Activated CD8-positive, alpha-beta memory T cell treated with anti-CD3 and anti-CD28 coated beads, Interleukin-2, amount 50 U/mL, for 1 hour (primary cell): ENCODE results near the gene LDLRAD2.

Source experiments
- DNase-seq: peaks from one replicate; pipeline ENCODE4 v3.0.0-alpha.2; 2020; ENCODE audit errors: extremely low read depth

LDLRAD2 gene

DNA sequence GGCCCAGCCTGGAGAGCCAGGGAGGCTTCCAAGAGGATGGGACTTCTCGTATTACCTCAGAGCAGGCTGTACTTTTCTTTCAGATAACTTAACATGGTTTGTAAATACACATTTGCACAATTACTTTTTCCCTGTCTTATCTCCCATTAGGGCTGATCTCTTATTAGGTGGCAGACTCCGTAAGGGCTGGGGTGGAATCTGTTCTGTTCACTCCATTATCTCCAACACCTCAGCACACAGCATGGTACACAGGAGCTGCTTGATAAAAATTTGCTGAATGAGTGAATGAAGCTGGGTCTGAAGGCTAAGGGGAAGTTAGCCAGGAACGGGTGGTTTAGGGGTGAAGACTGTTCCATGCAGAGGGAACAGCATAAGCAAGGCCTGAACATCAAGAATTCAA is 48.9 kb downstream of the LDLRAD2 start:
- DNase-seq = no peak

DNA sequence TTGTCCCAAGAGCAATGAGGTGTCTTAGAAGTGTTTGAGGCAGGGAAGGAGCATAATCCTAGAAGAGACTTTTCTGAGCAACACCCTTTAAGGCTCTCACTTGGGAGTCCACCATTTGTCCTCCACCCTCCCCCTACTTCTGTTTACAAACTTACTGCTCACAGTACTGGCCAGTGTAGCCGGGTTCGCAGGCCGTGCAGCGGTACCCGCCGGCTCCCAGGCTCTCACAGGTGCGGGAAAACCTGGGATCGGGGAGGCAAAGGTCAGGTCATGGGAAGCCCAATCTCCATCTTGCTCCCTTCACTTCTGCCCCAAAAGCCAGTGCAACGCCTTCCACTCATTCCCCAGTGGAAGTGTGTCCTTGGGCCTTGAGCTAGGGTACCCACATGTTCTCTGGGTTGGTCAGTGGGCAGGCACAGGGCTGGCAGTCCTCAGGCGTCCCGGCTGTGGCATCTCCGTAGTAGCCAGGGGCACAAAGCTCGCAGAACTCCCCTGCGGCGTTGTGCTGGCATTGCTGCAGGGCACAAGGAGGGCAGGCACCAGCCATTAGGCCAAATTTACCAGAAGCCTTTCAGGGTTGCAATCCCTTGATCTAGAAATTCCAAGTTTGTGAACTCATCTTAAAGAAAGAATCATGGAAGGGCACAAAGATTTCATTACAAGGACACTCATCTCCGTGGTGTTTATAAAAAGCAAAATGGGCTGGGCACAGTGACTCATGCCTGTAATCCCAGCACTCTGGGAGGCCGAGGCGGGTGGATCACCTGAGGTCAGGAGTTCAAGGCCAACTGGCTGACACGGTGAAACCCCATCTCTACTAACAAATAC is 49.8 kb downstream of the LDLRAD2 start:
- no peak for DNase-seq

DNA sequence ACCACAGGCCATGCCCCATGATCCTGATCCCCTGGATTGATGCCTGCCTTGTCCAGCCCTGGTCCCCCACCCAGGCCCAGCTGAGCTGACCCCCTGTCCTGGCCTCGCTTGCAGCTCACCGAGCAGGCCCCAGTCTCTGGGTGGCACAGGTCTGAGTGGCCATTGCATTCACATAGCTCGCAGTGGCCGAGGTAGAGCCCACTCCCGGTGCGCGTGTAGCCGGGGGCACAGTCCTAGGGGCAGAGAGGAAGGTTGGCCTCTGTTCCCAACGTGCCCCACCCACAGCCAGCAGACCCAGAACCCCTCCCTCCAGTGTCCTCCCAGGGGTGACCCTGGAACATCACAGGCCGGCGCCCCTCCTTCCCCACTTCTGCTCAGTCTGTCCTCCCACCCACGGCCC is 51.9 kb downstream of the LDLRAD2 start:
- no peak for DNase-seq

DNA sequence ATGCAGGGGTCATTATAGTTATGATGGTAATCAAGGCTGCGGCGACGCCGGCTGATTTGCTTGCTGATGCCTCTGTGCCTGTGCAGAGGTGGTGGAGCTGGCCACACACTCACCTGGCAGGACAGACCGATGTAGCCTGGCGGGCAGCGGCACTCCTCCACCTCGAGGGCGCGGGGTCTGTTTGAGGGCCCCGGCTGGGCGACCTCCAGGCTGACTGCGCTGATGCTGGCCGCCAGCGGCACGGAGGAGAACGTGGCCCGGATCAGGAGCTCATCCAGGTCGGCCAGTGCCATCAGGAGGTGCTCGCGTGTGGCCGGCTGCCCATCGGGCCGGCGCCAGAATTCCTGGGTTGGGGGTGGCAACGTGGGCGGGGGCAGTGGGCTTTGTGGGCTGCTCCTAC is 52.7 kb downstream of the LDLRAD2 start:
- no peak for DNase-seq

DNA sequence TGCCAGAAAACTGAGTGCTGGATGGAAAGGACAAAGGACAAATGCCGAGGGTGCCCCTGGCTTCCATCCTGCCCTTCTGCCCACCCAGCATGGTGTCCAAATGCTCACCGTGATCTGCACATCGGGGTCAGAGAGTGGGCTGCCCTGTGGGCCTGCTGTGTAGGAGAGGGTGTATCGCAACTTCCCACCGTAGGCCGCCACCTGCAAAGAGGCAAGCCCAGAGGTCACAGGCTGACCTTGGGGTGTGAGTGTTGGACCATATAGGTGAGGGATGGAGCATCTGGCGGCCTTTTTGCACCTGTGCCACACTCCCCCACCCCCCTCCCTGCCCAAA is 53.5 kb downstream of the LDLRAD2 start:
- no peak for DNase-seq

DNA sequence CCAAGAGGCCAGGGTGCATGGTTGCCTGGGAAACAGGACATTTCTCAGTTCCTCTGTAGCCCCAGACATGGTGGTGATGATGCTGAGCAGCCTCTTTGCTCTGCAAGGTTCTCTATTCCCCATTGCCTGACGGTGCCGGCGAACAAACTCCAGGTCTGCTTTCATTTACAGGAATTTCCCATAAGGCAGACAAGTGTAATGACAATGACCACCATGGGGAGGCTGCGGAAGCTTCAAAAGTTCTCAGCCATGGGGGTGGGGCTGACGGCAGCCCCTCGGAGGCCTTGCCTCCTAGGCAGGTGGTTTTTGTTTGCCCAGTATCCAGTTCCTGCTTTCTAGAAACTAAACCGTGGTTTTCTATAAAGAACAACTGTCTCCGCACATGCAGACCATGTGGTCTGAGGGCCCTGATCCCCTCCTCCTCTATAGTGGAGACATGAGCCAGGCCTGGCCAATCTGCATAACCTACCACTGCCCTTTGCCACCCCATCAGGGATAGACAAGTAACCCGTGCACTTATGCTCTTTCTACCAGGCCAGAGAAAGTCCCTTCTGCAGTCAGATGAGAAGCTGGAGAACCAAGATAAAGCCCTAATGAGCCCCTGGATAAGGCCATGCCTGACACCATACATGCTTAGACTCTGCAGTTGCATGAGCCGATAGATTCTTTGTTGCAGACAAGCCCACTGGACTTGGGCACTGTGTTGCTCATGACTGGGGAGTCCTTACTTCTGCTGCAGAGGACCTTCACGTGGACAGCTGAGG is 54.1 kb downstream of the LDLRAD2 start:
- no peak for DNase-seq

DNA sequence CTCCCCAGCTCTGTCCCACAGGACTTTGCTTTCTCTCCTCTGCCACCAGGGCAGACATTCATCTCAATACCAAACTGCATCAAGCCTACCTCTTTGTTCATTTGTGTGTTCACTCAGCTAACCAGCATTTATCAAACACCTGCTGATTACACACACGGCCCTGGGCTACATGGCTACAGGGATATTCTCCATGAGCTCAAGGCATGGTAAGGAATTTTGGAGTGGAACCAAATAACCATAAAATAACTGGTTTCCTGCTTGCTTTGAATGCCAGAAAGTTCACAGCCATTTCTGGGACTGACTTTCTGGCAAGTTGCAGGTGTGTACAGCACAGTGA is 54.6 kb downstream of the LDLRAD2 start:
- DNase-seq = no peak

DNA sequence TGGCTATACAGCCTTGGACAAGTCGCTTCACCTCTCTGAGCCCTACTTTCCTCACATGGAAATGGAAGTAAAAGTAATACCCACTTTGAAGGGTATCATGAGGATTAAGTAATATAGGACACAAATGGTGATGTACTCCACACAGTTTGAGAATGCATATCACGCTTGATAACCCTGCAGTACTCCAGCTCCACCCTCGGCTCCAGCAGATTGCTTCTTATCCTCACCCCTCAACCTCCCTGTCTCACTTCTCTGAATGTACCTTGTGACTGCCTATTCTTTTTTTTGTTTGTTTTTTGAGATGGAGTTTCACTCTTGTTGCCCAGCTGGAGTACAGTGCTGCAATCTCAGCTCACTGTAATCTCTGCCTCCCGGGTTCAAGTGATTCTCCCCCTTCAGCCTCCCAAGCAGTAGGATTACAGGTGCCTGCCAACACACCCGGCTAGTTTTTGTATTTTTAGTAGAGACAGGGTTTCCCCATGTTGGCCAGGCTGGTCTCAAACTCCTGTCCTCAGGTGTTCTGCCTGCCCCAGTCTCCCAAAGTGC is 55.5 kb downstream of the LDLRAD2 start:
- no peak for DNase-seq

DNA sequence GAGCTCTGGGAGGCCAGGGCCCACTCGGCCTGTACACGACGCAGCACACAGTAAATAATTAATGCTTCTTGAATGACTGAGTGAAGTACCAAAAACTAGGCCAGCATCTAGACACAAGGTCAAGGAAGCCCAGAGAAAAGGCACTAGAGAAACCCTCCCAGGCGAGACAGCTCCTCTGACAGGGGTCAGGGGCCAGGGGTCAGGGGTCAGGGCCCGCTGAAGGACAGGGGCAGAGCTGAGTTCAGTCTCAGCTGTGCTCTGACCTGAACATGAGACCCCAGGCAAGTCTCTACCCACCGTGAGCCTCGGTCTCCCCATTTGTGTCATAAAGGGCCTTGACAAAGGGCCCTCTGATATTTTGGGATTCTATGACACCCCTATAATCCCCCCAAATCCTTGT is 56.4 kb downstream of the LDLRAD2 start:
- no peak for DNase-seq

DNA sequence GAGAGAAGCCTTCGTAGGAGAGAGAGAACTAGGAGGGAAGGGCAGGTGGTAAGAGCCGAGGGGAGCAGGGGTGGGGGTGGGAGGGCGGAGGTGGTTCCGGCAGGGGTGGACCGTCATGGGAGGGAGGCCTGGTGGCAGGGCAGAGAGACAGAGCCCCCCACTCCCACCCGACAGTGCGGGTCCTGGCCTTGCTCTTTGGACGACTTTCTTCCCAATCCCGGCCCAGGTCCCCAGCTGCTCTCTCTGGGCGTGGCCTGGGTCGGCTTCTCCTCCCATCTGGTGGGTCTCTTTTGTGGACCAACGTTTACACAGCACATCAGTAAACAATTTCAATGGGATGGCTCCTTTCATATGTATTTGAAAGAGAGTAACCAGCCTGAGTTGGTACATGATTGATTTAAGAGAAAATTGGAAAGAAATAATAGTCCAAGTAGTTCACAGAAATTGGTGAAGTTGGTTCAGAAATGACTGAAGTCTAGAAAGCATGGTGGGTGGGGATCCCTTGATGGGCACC is 56.9 kb downstream of the LDLRAD2 start:
- DNase-seq = no peak

DNA sequence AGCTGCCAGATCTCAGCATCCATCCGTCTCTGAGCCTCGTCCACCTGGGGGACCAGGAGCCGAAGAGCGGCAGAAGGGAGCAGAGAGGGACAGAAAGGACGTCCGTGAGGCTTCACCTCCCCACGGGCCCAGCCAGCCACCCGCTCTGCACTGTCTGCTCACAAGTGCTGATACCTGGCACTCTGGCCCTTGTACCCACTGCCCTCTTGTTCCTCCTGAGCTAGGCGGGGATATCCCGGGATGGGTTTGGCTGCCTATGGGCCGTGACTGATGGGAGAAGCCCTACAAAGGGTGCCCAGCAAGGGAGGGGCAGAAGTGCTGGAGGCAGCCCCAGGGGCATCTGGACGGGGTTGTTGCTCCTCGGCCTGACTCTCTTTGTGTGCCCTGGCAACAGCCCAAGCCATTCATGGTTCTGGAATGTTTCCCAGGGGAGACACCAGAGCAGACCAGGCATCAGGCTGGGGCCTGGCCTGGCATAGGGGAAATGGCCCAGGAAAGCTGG is 57.6 kb downstream of the LDLRAD2 start:
- no peak for DNase-seq

DNA sequence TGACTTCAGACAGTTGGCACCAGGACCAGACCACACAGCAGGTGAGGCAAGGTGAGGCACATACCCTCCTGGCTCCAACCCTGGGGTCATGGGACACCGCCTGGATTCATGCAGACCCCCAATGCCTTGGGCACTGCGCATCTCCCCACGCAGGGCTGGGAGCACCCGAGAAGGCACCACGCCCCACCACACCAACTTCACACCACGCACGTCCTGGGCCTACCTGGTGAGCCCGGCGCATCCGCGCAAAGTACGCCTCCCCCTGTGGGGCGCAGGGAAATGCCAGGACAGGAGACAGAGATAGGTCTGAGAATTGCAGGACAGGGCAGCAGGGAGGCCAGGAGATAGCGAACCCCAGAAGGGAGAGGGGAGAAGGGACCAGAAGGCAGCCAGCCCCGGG is 58.5 kb downstream of the LDLRAD2 start:
- no peak for DNase-seq

DNA sequence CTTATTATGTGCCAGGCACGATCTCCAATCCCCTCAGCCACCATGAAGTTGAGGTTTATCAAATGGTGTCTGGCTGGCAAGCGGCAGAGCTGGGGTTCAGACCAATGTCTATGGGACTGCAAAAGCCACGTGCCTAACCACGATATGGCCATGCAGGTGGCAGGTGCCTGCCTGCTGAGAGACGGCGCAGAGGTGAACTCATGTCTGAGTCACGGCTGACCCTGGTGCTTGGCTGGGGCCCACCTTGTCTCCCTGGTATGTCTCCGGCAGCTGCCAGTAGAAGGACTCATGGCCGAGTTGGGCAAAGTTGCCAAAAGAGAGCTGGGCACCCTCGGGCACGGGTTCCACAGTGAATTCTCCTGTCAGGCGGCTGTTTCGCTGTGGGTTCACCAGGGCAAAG is 59.9 kb downstream of the LDLRAD2 start:
- no peak for DNase-seq

DNA sequence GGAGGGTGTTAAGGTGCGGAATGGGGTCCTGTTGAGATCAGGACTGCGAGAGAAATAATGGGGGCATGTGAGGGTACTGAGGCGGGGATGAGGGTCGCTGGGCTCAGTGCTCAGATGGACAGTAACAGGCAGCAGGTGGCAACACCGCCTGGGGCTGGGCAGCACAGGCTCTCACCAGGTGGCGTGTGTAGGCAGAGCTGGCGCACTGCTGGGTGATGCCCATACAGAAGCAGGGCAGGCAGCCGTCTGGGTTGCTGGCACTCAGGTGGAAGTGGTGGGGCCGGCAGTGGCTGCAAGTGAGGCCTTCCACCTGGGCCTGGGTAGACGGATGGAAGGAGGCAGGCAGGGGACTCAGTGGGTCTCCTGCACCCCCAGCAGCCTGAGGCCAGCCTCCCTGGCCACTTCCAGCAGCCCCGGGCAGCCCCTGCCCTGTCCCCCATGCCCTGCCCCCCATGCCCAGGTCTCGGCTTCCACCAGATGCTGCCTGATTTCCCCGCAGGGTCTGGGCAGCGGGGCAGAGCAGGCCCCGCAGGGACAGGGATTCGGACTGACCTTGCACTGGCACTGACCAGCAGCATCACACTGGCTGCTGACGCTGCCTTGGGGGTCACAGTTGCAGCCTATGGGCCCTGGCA is 60.5 kb downstream of the LDLRAD2 start:
- no peak for DNase-seq

DNA sequence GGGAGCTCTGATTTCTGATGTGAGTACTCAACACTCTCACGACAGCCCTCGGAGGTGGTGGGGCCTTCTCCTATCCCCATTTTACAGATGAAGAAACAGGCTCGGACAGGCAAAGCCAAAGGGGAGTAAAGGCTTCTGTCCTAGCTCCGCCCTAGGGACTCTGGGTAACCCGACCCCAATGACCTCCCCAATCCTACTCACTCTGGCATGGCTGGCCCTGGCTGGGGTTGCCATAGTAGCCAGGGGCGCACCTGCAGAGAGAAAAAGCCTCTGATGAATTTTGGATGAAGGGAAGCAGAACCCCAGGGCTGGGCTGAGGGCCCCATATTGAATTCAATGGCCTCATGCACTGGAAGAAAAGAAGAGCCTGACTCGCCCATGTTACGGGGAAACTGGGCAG is 61.1 kb downstream of the LDLRAD2 start:
- DNase-seq = no peak

DNA sequence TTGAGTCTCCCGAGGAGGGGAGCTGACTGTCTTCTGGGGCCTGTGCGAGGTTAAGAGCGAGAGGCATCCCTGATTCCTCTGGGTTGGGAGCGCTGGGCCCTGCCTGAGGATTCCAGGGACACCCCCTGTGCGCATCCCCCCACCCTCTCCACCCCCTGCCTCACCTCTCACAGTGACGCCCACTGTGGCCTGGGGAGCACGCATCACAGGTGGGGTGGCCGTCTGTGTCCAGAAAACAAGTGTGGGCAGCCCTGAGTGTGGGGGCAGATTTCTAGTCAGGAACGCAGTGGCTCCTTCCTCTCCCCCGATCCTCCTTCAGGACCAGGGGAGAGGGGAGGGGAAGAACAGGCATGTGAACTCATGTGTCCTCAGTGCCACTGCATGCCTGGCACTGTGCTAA is 61.7 kb downstream of the LDLRAD2 start:
- DNase-seq = no peak

DNA sequence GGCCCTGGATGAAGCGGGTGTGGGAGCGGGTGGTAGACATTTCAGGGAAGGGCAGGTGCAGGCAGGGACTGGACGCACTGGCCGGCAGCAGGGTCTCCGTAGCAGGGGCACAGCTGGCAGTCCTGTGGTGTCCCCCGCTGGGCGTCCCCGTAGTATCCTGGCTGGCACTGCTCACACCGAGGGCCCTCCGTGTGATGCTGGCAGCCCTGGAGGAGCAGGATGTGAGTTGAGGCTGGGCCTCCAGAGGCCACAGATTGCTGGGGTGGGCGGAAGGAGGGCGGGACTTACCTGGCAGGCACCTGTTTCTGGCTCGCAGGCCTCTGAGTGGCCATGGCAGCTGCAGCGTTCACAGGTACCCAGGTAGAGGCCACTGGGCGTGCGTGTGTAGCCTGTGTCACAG is 62.3 kb downstream of the LDLRAD2 start:
- no peak for DNase-seq
